ENCODE results near the gene MOAP1. TPM values are rescaled to one million over a fixed set of nuclear protein-coding genes. Genes with fewer than 3 reads are reported as not detected.
A peak's percentile ranks its signal among the peaks of the same experiment; 100 is the strongest.

MOAP1 gene
- total RNA-seq, 1 experiment from 2014 or later: 9.3 TPM

GRCh38 chr14:93136009-93136408 is 48.7 kb downstream of the MOAP1 start:
- ChIA-PET POLR2A (ENCODE audit: unreplicated experiment) (no interaction called here), CTCF (no interaction called here)
- Histone ChIP-seq H3K27ac (0 out of 2 replicates have a peak overlapping the region, but pooled peaks have one; percentile 9), H3F3A (ENCODE audit: insufficient read depth, low read depth) (peaks cover 37% of the 10 kb centered on the region), H3K4me2 (peak overlapping the region; percentile 45), H2AFZ (no peak overlapping the region), H3K36me3 (ENCODE audit: low read depth) (no peaks in the 10 kb centered on the region), H3K4me1 (replicated peaks; ENCODE audit: insufficient read depth) (peaks cover 46% of the 10 kb centered on the region), H3K9me2 (ENCODE audit: insufficient read depth) (no peaks in the 10 kb centered on the region), H3K4me3 (no peak overlapping the region), H3K9me3 (ENCODE audit: insufficient read depth, low read depth) (no peaks in the 10 kb centered on the region), H3K27me3 (ENCODE audit: insufficient read depth, low read depth) (no peaks in the 10 kb centered on the region), H4K20me1 (ENCODE audit: insufficient read depth) (no peaks in the 10 kb centered on the region), H3K79me2 (ENCODE audit: low read depth) (no peaks in the 10 kb centered on the region)
- no TSS peak for BruUV-seq (replicated peaks)
- intact Hi-C loops (cut with micrococcal nuclease; ENCODE audit: unreplicated experiment): no loop called here
- TF ChIP-seq, protein P1, sequence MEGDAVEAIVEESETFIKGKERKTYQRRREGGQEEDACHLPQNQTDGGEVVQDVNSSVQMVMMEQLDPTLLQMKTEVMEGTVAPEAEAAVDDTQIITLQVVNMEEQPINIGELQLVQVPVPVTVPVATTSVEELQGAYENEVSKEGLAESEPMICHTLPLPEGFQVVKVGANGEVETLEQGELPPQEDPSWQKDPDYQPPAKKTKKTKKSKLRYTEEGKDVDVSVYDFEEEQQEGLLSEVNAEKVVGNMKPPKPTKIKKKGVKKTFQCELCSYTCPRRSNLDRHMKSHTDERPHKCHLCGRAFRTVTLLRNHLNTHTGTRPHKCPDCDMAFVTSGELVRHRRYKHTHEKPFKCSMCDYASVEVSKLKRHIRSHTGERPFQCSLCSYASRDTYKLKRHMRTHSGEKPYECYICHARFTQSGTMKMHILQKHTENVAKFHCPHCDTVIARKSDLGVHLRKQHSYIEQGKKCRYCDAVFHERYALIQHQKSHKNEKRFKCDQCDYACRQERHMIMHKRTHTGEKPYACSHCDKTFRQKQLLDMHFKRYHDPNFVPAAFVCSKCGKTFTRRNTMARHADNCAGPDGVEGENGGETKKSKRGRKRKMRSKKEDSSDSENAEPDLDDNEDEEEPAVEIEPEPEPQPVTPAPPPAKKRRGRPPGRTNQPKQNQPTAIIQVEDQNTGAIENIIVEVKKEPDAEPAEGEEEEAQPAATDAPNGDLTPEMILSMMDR (conservative IDR thresholded peaks at IDR 0.05): no peak
- TF ChIP-seq EZH2 (IDR thresholded peaks at IDR 0.05; ENCODE audit: low read depth): no peak
- DNase-seq: no peak

- peak in 1 of 2 experiments; percentile 67 for DNase-seq
Observed at GRCh38 chr14:93135399-93135798, 49.3 kb downstream of the MOAP1 start.

GRCh38 chr14:93133464-93133863 is 51.2 kb downstream of the MOAP1 start:
- Histone ChIP-seq H3K79me2 (ENCODE audit: low read depth) (no peaks in the 10 kb centered on the region), H3K9me2 (ENCODE audit: insufficient read depth) (no peaks in the 10 kb centered on the region), H3K9me3 (ENCODE audit: insufficient read depth, low read depth) (no peaks in the 10 kb centered on the region), H3K27ac (peak overlapping the region; percentile 8; the same call in 1 of the 2 replicates), H3K4me3 (no peak overlapping the region), H4K20me1 (ENCODE audit: insufficient read depth) (no peaks in the 10 kb centered on the region), H3K36me3 (ENCODE audit: low read depth) (no peaks in the 10 kb centered on the region), H3F3A (ENCODE audit: insufficient read depth, low read depth) (peaks cover 42% of the 10 kb centered on the region), H3K27me3 (ENCODE audit: insufficient read depth, low read depth) (no peaks in the 10 kb centered on the region), H3K4me1 (replicated peaks; ENCODE audit: insufficient read depth) (peaks cover 71% of the 10 kb centered on the region), H3K4me2 (0 out of 2 replicates have a peak overlapping the region, but pooled peaks have one; percentile 12), H2AFZ (no peak overlapping the region)
- no peak for TF ChIP-seq EZH2 (IDR thresholded peaks at IDR 0.05; ENCODE audit: low read depth)
- TF ChIP-seq, protein P1 (conservative IDR thresholded peaks at IDR 0.05): no peak
- CTCF ChIA-PET: interaction anchor here (0.7 kb wide), 1 partner anchor 178 kb away, joined by 7 read pairs; no protein-coding TSS in a partner anchor
- intact Hi-C loops (cut with micrococcal nuclease; ENCODE audit: unreplicated experiment): no loop called here
- peak; percentile 12 to 86 for DNase-seq
- BruUV-seq (replicated peaks): no TSS peak
- POLR2A ChIA-PET (ENCODE audit: unreplicated experiment): no interaction called here

More at GRCh38 chr14:93135399-93135798, 49.3 kb downstream of the MOAP1 start:
- Histone ChIP-seq H2AFZ (no peak overlapping the region), H3K4me2 (peak overlapping the region; percentile 45), H3K79me2 (ENCODE audit: low read depth) (no peaks in the 10 kb centered on the region), H3K27ac (0 out of 2 replicates have a peak overlapping the region, but pooled peaks have one; percentile 9), H3K4me3 (no peak overlapping the region), H3F3A (ENCODE audit: insufficient read depth, low read depth) (peaks cover 37% of the 10 kb centered on the region), H3K9me3 (ENCODE audit: insufficient read depth, low read depth) (no peaks in the 10 kb centered on the region), H3K9me2 (ENCODE audit: insufficient read depth) (no peaks in the 10 kb centered on the region), H3K36me3 (ENCODE audit: low read depth) (no peaks in the 10 kb centered on the region), H4K20me1 (ENCODE audit: insufficient read depth) (no peaks in the 10 kb centered on the region), H3K4me1 (replicated peaks; ENCODE audit: insufficient read depth) (peaks cover 52% of the 10 kb centered on the region), H3K27me3 (ENCODE audit: insufficient read depth, low read depth) (no peaks in the 10 kb centered on the region)
- intact Hi-C loops (cut with micrococcal nuclease; ENCODE audit: unreplicated experiment): no loop called here
- CTCF ChIA-PET: no interaction called here
- no peak for TF ChIP-seq EZH2 (IDR thresholded peaks at IDR 0.05; ENCODE audit: low read depth)
- TF ChIP-seq, protein P1 (conservative IDR thresholded peaks at IDR 0.05): no peak
- BruUV-seq (replicated peaks): no TSS peak
- POLR2A ChIA-PET (ENCODE audit: unreplicated experiment): no interaction called here

All from PC-9 (cell line).